GM18502 (cell line): ENCODE results near the gene ZNF28.
A peak's percentile ranks its signal among the peaks of the same experiment; 100 is the strongest.
"Not testable (repeated sequence)": the region's sequence is repeated elsewhere in the genome, so short reads cannot be mapped to it uniquely, and the experiment has no call there.

Experiments used
- ATAC-seq: cut with Tn5 transposase; IDR thresholded peaks from one replicate; pipeline ENCODE4 v1.9.1; 2021; ENCODE audit warnings: mild to moderate bottlenecking; ENCODE audit not compliant: unreplicated experiment, poor library complexity

ZNF28 gene

DNA sequence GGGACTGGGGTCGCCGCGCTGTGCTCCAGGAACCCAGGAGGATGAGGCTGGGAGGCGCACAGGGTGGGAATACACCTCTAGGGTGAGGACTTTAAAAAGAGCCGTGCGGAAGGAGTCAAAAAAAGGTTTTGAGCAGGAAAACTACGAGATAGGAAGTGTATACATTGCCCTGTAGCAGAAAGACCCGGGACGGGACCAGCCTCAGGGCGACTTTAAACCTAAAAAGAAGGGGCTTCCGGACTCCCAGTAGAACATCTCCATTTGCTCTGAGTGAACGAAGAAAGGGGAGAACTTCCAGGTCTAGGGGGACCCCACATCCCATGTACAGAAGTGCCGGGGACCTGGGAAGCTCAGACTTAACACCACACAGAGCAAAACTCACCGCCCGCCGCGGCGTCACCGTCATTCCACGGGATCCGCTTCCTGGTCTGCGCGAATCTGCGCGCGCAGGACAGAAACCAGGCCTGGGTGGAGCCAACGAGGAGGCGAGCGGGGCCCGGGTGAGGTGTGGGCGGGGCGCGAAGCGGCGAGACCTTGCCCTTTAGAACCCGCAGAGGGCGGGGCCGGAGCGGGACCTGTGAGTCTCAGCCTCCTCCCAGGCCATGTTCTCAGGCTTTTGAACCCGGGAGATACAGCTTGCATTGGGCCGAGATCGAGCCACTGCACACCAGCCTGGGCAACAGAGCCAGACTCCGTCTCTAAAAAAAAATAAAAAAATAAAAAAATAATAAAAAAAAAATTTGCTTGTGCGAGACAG is at the start of gene ZNF28:
Gene ZNF28, minus strand, starts transcription at position 430 of the 757 bp plus-strand sequence. CDS start 3,675 bp downstream, outside the sequence.
- ATAC-seq = peak; percentile 94

DNA sequence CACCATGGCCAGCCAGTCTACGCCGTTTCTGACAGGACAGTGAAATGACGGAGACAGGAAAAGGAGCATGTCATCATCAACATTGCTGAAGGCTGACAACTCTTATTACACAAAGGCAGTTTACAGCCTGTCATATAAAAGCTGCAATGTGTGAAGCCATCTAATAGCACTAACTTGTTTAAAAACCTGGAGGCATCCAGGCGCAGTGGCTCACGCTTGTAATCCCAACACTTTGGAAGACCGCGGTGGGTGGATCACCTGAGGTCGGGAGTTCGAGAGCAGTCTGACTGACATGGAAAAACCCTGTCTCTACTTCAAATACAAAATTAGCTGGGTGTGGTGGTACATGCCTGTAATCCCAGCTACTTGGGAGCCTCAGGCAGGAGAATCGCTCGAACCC is 46.6 kb upstream of the ZNF28 start:
- not testable (repeated sequence) for ATAC-seq

DNA sequence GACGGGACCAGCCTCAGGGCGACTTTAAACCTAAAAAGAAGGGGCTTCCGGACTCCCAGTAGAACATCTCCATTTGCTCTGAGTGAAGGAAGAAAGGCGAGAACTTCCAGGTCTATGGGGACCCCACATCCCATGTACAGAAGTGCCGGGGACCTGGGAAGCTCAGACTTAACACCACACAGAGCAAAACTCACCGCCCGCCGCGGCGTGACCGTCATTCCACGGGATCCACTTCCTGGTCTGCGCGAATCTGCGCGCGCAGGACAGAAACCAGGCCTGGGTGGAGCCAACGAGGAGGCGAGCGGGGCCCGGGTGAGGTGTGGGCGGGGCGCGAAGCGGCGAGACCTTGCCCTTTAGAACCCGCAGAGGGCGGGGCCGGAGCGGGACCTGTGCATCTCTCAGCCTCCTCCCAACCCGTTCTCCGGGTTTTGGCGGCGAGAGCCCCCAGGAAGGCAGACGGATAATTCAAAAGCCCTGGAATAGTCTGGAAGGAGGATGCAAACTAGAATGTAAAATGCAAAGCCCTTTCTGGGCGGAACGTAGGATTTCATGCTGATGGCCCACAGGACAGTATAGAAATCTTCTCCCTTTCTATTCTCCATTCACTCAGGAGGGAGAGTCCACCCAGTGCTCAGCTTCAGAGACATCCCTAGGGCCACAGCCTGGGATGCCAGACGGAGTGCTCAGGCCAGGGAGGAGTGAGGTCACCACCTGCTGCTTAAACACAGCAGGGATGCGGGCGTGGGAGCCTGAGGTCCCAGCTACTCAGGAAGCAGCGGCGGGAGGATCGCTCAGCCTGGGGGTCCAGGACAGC is 36.2 kb upstream of the ZNF28 start, which contains the start of gene ZNF468:
Gene ZNF468, minus strand, starts transcription at position 242 of the 814 bp plus-strand sequence. CDS start 3,347 bp downstream, outside the sequence.
- peak; percentile 98 for ATAC-seq

DNA sequence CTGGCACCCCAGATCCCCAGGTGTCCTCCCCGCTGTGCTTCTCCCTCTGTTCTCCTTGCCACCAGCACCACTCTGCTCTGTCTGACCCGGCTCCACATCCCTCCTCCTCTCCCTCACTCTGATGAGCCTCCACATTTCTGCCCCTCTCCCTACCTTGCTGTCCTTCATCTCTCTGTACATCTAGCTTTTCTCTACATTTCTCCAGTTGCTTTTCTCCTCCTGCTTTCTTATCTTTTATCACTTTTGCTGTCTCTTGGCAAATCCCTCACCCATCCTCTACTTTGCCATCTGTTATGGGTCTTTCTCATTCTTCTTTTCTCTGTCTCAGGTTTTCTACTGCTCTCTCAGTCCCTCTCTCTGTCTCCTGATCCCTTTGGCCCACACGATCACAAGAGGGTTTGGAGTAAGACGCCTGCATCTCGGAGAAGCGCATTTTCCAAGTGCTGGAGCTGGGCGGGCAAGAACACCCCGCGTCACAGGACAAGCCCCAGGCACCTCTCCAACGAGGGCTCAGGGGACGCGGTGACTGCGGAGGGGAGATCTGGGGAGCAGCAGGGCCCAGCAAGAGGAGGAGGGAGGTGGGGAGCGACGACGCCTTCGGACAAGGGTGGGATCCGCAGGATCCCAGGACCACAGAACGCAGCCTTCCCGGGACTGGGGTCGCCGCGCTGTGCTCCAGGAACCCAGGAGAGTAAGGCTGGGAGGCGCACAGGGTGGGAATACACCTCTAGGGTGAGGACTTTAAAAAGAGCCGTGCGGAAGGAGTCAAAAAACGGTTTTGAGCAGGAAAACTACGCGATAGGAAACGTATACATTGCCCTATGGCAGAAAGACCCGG is 35.3 kb upstream of the ZNF28 start:
- not testable (repeated sequence) for ATAC-seq

DNA sequence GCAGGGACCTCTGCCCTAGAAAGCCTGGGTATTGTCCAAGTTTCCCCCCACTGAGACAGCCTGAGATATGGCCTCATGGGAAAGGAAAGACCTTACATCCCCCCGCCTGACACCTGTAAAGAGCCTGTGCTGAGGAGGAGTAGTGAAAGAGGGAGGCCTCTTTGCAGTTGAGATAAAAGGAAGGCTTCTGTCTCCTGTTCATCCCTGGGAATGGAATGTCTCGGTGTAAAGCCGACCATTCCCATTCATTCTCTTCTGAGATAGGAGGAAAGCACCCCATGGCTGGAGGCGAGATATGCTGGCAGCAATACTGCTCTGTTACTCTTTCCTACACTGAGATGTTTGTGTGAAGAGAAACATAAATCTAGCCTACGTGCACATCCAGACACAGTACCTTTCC is 25.9 kb upstream of the ZNF28 start:
- not testable (repeated sequence) for ATAC-seq

DNA sequence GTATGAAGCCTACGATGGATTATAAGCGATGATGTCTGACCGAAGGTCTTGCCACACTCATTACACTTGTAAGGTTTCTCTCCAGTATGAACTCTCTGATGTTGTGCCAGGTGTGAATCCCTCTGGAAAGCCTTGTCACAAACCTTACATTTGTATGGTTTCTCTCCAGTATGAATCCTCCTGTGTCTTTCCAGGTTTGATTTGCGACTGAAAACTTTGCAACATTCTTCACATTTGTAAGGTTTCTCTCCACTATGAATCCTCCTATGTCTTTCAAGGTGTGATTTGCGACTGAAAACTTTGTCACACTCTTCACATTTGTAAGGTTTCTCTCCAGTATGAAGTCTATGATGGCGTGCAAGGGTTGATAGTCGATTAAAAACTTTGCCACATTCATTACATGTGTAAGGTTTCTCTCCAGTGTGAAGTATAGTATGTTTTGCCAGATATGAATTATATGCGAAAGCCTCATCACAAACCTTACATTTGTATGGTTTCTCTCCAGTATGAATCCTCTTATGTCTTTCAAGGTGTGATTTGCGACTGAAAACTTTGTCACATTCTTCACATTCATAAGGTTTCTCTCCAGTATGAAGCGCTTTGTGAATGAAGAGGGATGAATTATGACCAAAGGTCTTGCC is 19.5 kb upstream of the ZNF28 start:
- not testable (repeated sequence) for ATAC-seq

DNA sequence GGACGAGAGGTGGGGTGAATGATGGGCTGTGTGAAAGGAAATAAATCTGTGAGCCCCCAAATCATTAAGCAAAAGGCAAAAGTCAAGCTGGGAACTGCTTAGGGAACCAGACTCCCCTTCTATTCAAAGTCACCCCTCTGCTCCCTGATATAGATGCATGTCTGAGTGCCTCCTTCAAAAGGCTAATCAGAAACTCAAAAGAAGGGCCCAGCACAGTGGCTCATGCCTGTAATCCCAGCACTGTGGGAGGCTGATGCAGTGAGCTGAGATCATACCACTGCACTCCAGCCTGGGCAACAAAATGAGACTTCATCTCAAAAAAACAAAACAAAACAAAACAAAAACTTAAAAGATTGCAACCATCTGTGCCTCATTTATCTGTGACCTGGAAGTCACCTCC is 12.9 kb upstream of the ZNF28 start:
- ATAC-seq = not testable (repeated sequence)

DNA sequence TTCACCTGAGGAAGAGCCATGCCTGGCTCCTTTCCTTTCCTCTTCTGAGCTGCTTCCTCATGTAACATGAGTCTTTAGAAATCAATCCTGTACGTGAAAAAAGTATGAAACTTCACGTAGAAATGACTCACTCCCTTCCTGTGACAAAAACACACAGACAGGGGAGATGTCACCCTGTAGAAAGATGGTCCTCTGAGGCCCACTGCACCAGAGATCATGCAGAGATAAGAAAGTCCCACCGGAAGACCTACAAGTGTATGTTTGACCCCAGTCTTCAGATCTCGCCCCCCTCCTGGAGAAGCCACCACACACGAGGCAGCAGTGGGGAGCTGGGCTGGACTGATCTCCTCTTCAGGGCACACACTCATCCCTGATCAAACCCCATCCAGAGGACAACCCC is 12.1 kb upstream of the ZNF28 start:
- not testable (repeated sequence) for ATAC-seq

DNA sequence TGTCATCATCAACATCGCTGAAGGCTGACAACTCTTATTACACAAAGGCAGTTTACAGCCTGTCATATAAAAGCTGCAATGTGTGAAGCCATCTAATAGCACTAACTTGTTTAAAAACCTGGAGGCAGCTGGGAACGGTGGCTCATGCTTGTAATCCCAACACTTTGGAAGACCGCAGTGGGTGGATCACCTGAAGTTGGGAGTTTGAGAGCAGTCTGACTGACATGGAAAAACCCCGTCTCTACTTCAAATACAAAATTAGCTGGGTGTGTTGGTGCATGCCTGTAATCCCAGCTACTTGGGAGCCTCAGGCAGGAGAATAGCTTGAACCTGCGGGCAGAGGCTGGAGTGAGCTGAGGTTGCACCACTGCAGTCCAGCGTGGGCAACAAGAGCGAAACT is 8.4 kb upstream of the ZNF28 start:
- not testable (repeated sequence) for ATAC-seq

DNA sequence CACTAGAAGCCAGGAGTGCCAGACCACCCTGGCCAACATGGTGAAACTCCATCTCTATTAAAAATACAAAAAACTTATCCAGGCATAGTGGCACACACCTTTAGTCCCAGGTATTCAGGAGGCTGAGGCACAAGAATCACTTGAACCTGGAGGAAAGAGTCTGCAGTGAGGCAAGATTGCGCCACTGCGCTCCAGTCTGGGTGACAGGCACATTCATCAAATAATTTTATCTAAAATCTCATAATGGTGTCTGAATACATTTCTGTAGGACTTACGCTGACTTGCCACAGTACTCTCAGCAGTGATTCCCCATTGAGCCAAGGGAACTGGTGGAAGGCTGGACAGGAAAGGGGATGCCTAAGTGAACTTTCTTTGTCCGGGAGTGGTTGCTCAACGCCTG is 4.3 kb upstream of the ZNF28 start:
- no peak for ATAC-seq

DNA sequence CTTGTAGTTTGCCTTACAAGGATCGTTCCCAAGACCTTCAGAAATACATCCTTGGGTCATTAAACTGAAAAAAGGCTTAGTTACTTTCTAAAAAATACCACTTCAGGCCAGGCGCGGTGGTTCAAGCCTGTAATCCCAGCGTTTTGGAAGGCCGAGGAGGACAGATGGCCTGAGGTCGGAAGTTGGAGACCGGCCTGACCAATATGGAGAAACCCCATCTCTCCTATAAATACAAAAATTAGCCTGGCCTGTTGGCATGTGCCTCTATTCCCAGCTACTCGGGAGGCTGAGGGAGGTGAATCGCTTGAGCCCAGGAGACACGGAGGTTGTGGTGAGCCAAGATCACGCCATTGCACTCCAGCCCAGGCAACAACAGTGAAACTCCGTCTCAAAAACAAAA is 2.2 kb upstream of the ZNF28 start:
- ATAC-seq = no peak

DNA sequence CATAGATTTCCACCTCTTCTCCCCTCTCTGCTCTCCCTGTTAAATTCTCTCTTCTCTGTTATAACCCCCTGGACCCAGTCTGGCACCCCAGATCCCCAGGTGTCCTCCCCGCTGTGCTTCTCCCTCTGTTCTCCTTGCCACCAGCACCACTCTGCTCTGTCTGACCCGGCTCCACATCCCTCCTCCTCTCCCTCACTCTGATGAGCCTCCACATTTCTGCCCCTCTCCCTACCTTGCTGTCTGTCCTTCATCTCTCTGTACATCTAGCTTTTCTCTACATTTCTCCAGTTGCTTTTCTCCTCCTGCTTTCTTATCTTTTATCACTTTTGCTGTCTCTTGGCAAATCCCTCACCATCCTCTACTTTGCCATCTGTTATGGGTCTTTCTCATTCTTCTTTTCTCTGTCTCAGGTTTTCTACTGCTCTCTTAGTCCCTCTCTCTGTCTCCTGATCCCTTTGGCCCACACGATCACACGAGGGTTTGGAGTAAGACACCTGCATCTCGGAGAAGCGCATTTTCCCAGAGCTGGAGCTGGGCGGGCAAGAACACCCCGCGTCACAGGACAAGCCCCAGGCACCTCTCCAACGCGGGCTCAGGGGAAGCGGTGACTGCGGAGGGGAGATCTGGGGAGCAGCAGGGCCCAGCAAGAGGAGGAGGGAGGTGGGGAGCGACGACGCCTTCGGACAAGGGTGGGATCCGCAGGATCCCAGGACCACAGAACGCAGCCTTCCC is 795 bp downstream of the ZNF28 start:
- peak; percentile 46 for ATAC-seq

DNA sequence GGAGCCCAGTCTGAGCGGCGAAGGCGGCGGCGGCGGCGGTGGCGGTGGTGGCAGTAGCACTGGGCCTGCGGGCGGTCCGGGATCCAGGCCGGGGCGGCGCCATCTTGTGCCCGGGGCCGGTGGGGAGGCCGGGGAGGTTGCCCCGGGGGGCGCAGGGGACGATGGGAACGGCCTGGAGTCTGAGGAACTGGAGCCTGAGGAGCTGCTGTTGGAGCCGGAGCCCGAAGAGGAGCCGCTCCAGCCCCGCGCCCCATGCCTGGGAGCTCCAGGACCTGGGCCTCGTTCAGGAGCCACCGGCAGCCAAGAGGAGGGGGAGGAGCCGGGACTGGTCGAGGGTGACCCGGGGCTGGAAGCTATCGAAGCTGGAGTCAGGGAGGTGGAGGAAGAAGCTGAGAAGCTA is 11.6 kb downstream of the ZNF28 start:
- ATAC-seq = no peak

DNA sequence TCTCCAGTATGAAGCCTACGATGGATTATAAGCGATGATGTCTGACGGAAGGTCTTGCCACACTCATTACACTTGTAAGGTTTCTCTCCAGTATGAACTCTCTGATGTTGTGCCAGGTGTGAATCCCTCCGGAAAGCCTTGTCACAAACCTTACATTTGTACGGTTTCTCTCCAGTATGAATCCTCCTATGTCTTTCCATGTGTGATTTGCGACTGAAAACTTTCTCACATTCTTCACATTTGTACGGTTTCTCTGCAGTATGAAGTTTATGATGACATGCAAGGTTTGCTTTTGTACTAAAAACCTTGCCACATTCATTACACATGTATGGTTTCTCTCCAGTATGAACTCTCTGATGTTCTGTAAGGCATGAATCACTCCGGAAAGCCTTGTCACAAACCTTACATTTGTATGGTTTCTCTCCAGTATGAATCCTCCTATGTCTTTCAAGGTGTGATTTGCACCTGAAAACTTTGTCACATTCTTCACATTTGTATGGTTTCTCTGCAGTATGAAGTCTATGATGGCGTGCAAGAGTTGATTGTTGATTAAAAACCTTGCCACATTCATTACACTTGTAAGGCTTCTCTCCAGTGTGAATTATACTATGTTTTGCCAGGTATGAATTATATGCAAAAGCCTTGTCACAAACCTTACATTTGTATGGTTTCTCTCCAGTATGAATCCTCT is 21.3 kb downstream of the ZNF28 start:
- ATAC-seq = not testable (repeated sequence)

DNA sequence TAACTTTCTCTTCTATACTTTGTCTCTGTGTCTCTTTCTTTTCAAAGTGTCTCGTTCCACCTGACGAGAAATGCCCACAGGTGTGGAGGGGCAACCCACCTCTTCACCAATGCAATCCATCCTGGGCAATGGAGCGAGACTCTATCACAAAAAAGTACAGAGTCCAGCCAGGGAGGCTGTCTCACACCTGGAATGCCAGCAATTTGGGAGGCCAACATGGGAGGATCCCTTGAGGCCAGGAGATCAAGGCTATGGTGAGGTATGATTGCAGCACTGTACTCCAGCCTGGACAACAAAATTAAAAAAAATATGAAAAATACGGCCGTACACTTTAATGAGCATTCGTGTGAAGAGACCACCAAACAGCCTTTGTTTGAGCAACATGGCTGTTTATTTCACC is 32.0 kb downstream of the ZNF28 start:
- ATAC-seq = no peak

DNA sequence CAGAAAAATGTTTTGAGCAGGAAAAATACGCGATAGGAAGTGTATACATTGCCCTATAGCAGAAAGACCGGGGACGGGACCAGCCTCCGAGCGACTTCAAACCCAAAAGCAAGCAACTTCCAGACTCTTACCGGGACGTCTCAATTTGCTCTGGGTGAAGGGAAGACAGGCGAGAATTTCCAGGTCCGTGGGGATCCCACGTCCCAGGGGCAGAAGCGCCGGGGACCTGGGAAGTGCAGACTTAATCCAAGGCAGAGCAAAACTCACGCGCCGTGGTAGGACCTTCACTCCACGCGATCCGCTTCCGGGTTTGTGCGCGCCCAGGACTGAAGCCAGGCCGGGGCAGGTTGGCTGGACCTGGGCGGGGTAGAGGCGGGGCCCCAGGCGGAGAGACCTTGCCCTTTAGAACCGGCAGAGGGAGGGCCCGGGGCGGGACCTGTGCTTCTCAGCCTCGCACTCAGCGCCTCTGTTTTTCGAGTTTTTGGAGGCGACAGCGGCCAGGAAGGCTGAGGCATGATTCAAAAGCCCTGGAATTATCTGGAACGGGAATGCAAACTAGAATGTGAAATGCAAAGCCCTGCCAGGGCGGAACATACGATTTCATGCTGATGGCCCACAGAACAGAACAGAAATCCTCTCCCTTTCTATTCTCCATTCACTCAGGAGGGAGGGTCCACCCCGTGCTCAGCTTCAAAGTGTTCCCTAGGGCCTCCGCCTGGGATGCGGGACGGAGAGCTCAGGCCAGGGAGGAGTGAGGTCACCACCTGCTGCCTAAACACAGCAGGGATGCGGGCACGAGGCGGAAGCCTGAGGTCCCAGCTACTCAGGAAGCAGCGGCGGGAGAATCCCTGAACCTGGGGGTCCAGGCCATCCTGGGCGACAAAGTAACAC is 34.7 kb downstream of the ZNF28 start, which contains the start of gene ZNF600:
Gene ZNF600, minus strand, starts transcription at position 328 of the 891 bp plus-strand sequence. CDS start 7,903 bp downstream, outside the sequence.
- peak; percentile 88 for ATAC-seq

DNA sequence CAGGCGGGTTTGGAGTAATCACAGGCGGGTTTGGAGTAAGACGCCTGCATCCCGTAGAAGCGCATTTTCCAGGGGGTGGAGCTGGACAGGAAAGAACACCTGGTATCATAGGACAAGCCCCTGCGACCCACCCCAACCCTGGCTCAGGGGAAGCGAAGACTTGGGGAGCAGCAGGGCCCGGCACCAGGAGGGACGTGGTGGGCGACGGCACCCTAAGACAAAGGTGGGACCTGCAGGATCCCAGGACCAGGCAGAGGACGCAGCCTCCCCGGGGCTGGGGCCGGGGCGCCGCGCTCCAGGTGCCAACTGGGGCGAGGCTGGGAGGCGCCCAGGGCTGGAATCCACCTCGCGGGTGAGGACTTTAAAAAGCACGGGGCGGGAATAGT is 35.4 kb downstream of the ZNF28 start:
- ATAC-seq = peak; percentile 33

DNA sequence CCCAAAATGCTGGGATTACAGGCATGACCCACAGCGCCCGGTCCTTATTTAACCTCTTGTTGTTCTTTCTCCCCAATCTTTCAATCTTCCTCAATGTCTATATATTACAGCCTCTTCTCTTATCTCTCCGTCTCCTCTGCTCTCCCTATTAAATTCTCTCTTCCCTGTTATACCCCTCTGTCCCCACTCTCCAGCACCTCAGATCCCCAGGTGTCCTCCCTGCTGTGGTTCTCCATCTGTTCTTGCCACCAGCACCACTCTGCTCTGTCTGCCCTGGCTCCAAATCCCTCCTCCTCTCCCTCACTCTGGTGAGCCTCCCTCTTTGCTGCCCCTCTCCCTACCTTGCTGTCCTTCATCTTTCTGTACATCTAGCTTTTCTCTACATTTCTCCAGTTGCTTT is 35.9 kb downstream of the ZNF28 start:
- ATAC-seq = no peak
